HEK293 (cell line): ENCODE results near the gene SEMA3F.

Experiments used
- CTCF ChIA-PET: fragments of 350-600 bp; formaldehyde crosslinking; extraction: SDS; loops from one replicate; lab custom pipeline; 2021; ENCODE audit warnings: antibody characterized with exemption; lab: Yijun Ruan, JAX
- POLR2A ChIA-PET: fragments of 300-600 bp; formaldehyde crosslinking; extraction: SDS; loops from one replicate; lab custom pipeline; 2020; ENCODE audit warnings: antibody characterized with exemption, inconsistent platforms; lab: Yijun Ruan, JAX
- H3K27ac ChIP-seq: fragments of 200-500 bp; sonication (Bioruptor generic); 2 replicates; pipeline ENCODE4 v1.5.1; 2014; ENCODE audit warnings: low read depth, low read length, control low read depth, inconsistent platforms; ENCODE audit errors: extremely low read depth
- H3K36me3 ChIP-seq, 2 experiments: fragments of 200-500 bp in 1 of 2; sonication (Bioruptor generic) in 1 of 2; 1 replicate in 1 of 2; 2 replicates in 1 of 2; pipeline ENCODE4 v1.5.1; 2014 to 2017; ENCODE audit warnings: inconsistent platforms in 2 of 2, low read length in 2 of 2; ENCODE audit not compliant: control insufficient read depth in 2 of 2, insufficient read depth in 1 of 2
- H3K4me1 ChIP-seq: fragments of 200-500 bp; sonication (Bioruptor generic); 2 replicates; pipeline ENCODE4 v1.5.1; 2014; ENCODE audit warnings: mild to moderate bottlenecking, low read length, inconsistent platforms; ENCODE audit not compliant: control insufficient read depth, insufficient read depth
- H3K4me3 ChIP-seq: 2 replicates; pipeline ENCODE4 v1.5.1; 2011; ENCODE audit warnings: low read depth, mild to moderate bottlenecking, control low read depth, low read length, moderate library complexity
- H3K9me3 ChIP-seq: fragments of 200-500 bp; sonication (Bioruptor generic); 2 replicates; pipeline ENCODE4 v1.5.1; 2014; ENCODE audit warnings: low read depth, low read length, inconsistent platforms; ENCODE audit not compliant: control insufficient read depth, insufficient read depth
- GFI1B ChIP-seq: fragments of 450-650 bp; formaldehyde crosslinking; IDR thresholded peaks from 2 replicates; pipeline ENCODE4 v1.5.1; 2016; ENCODE audit warnings: missing biosample characterization, missing genetic modification characterization
- GLI4 ChIP-seq: fragments of 450-650 bp; formaldehyde crosslinking; IDR thresholded peaks from 2 replicates; pipeline ENCODE4 v1.5.1; 2016; ENCODE audit warnings: missing biosample characterization, missing genetic modification characterization
- GLIS1 ChIP-seq: fragments of 450-650 bp; formaldehyde crosslinking; IDR thresholded peaks from 2 replicates; pipeline ENCODE4 v1.5.1; 2016; ENCODE audit warnings: missing biosample characterization, missing genetic modification characterization
- KLF1 ChIP-seq: fragments of 450-650 bp; formaldehyde crosslinking; IDR thresholded peaks from 2 replicates; pipeline ENCODE4 v1.5.1; 2016; ENCODE audit warnings: missing biosample characterization, missing genetic modification characterization
- REPIN1 ChIP-seq: fragments of 450-650 bp; formaldehyde crosslinking; IDR thresholded peaks from 2 replicates; pipeline ENCODE4 v1.5.1; 2017; ENCODE audit warnings: missing biosample characterization, missing genetic modification characterization, low read depth
- ZIC2 ChIP-seq: fragments of 450-650 bp; formaldehyde crosslinking; IDR thresholded peaks from 2 replicates; pipeline ENCODE4 v1.5.1; 2016; ENCODE audit warnings: missing biosample characterization, missing genetic modification characterization
- ZNF133 ChIP-seq: fragments of 450-650 bp; formaldehyde crosslinking; IDR thresholded peaks from 2 replicates; pipeline ENCODE4 v1.5.1; 2016; ENCODE audit warnings: missing biosample characterization, missing genetic modification characterization
- ZNF155 ChIP-seq: fragments of 450-650 bp; formaldehyde crosslinking; IDR thresholded peaks from 2 replicates; pipeline ENCODE4 v1.5.1; 2016; ENCODE audit warnings: missing biosample characterization, missing genetic modification characterization
- ZNF19 ChIP-seq: fragments of 450-650 bp; formaldehyde crosslinking; IDR thresholded peaks from 2 replicates; pipeline ENCODE4; 2016; ENCODE audit warnings: missing biosample characterization, missing genetic modification characterization, low read depth
- ZNF214 ChIP-seq: fragments of 450-650 bp; formaldehyde crosslinking; IDR thresholded peaks from 2 replicates; pipeline ENCODE4 v1.5.1; 2017; ENCODE audit warnings: missing biosample characterization, mild to moderate bottlenecking, missing genetic modification characterization, borderline replicate concordance
- ZNF248 ChIP-seq: fragments of 450-650 bp; formaldehyde crosslinking; IDR thresholded peaks from 2 replicates; pipeline ENCODE4 v1.5.1; 2017; ENCODE audit warnings: missing biosample characterization, missing genetic modification characterization
- ZNF335 ChIP-seq: fragments of 450-650 bp; formaldehyde crosslinking; conservative IDR thresholded peaks from 2 replicates; pipeline ENCODE4 v1.5.1; 2016; ENCODE audit warnings: missing biosample characterization, missing genetic modification characterization
- ZNF341 ChIP-seq: fragments of 450-650 bp; formaldehyde crosslinking; IDR thresholded peaks from 2 replicates; pipeline ENCODE4; 2016; ENCODE audit warnings: low read depth, missing biosample characterization, missing genetic modification characterization
- ZNF423 ChIP-seq: fragments of 450-650 bp; formaldehyde crosslinking; IDR thresholded peaks from 2 replicates; pipeline ENCODE4 v1.5.1; 2016; ENCODE audit warnings: missing biosample characterization, missing genetic modification characterization
- ZNF624 ChIP-seq: fragments of 450-650 bp; formaldehyde crosslinking; IDR thresholded peaks from 2 replicates; pipeline ENCODE4 v1.5.1; 2017; ENCODE audit warnings: missing biosample characterization, missing genetic modification characterization
- ZNF664 ChIP-seq: fragments of 450-650 bp; formaldehyde crosslinking; IDR thresholded peaks from 2 replicates; pipeline ENCODE4 v1.5.1; 2016; ENCODE audit warnings: missing biosample characterization, missing genetic modification characterization
- ZNF76 ChIP-seq: fragments of 450-650 bp; formaldehyde crosslinking; IDR thresholded peaks from 2 replicates; pipeline ENCODE4; 2016; ENCODE audit warnings: low read depth, missing biosample characterization, missing genetic modification characterization, borderline replicate concordance
- ZNF777 ChIP-seq: fragments of 450-650 bp; formaldehyde crosslinking; IDR thresholded peaks from 2 replicates; pipeline ENCODE4 v1.5.1; 2017; ENCODE audit warnings: missing biosample characterization, missing genetic modification characterization, borderline replicate concordance
- TF ChIP-seq, protein P1 (sequence below): fragments of 450-650 bp; formaldehyde crosslinking; IDR thresholded peaks from 2 replicates; pipeline ENCODE4 v1.5.1; 2016; ENCODE audit warnings: missing biosample characterization, missing genetic modification characterization, low read depth
- TF ChIP-seq, protein P2 (sequence below): fragments of 450-650 bp; formaldehyde crosslinking; IDR thresholded peaks from 2 replicates; pipeline ENCODE4 v1.5.1; 2017; ENCODE audit warnings: missing biosample characterization, missing genetic modification characterization
- TF ChIP-seq, protein P3 (sequence below): fragments of 450-650 bp; formaldehyde crosslinking; IDR thresholded peaks from 2 replicates; pipeline ENCODE4 v1.5.1; 2016; ENCODE audit warnings: missing biosample characterization, missing genetic modification characterization
- TF ChIP-seq, protein P4 (sequence below): fragments of 450-650 bp; formaldehyde crosslinking; IDR thresholded peaks from 2 replicates; pipeline ENCODE4 v1.5.1; 2016; ENCODE audit warnings: missing biosample characterization, missing genetic modification characterization
- TF ChIP-seq, protein P5 (sequence below): fragments of 450-650 bp; formaldehyde crosslinking; IDR thresholded peaks from 2 replicates; pipeline ENCODE4 v1.5.1; 2016; ENCODE audit warnings: missing biosample characterization, missing genetic modification characterization
- TF ChIP-seq, protein P6 (sequence below): fragments of 450-650 bp; formaldehyde crosslinking; IDR thresholded peaks from 2 replicates; pipeline ENCODE4 v1.5.1; 2016; ENCODE audit warnings: missing biosample characterization, missing genetic modification characterization

Gene SEMA3F

DNA sequence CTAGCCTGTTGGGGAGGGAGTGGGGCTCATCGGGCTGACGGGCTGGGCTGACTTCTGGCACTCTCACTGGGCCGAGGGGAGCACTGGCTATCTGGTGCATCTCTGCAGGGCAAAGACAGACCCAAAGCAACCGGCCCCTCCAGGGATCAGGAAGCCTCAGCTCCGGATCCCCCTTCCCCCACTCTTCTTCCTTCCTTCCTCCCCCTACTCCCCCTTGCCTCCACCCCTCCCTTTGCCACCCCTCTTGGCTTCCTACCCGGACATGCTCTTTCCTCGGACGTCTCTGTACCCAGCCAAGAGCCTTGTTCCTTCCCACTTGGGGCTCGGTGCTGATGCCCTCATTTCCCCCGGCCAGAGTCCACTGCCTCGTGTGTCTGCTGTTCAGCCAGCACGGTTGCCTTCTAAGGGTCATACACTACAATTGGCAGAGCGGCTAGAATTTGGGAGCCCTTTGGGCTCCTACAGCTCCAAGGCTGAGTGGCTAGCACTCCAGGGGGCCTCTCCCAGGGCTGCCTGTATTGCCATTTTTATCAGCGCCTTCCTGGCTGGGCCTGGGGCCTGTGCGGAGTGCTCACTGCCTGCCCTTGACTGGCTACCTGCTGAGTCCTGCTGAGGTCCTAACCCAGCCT lies 10.9 kb downstream of the SEMA3F start:
- Histone ChIP-seq H3K36me3 (peaks cover 0 to 46% of the 10 kb centered on the region in 2 experiments; a peak in 1 of 3 replicates), H3K4me1 (peaks cover 10% of the 10 kb centered on the region), H3K27ac (peak overlapping the region; percentile 24; the same call in 1 of the 2 replicates), H3K9me3 (no peaks in the 10 kb centered on the region), H3K4me3 (no peak overlapping the region)
- POLR2A ChIA-PET: no interaction called here
- CTCF ChIA-PET: interaction anchor here (0.9 kb wide), 1 partner anchor 23 kb away, joined by 4 read pairs; no protein-coding TSS in a partner anchor
- no peak for TF ChIP-seq GLI4 (tag by site-specific recombination)
- TF ChIP-seq, protein P1, sequence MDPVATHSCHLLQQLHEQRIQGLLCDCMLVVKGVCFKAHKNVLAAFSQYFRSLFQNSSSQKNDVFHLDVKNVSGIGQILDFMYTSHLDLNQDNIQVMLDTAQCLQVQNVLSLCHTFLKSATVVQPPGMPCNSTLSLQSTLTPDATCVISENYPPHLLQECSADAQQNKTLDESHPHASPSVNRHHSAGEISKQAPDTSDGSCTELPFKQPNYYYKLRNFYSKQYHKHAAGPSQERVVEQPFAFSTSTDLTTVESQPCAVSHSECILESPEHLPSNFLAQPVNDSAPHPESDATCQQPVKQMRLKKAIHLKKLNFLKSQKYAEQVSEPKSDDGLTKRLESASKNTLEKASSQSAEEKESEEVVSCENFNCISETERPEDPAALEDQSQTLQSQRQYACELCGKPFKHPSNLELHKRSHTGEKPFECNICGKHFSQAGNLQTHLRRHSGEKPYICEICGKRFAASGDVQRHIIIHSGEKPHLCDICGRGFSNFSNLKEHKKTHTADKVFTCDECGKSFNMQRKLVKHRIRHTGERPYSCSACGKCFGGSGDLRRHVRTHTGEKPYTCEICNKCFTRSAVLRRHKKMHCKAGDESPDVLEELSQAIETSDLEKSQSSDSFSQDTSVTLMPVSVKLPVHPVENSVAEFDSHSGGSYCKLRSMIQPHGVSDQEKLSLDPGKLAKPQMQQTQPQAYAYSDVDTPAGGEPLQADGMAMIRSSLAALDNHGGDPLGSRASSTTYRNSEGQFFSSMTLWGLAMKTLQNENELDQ: no peak
- TF ChIP-seq ZNF664 (tag by site-specific recombination): no peak
- TF ChIP-seq ZNF777 (tag by site-specific recombination): no peak
- TF ChIP-seq, protein P2, sequence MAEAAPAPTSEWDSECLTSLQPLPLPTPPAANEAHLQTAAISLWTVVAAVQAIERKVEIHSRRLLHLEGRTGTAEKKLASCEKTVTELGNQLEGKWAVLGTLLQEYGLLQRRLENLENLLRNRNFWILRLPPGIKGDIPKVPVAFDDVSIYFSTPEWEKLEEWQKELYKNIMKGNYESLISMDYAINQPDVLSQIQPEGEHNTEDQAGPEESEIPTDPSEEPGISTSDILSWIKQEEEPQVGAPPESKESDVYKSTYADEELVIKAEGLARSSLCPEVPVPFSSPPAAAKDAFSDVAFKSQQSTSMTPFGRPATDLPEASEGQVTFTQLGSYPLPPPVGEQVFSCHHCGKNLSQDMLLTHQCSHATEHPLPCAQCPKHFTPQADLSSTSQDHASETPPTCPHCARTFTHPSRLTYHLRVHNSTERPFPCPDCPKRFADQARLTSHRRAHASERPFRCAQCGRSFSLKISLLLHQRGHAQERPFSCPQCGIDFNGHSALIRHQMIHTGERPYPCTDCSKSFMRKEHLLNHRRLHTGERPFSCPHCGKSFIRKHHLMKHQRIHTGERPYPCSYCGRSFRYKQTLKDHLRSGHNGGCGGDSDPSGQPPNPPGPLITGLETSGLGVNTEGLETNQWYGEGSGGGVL (tag by site-specific recombination): peak; percentile 48; the same call in 1 of the 2 replicates
- peak; percentile 78 for TF ChIP-seq ZIC2 (tag by site-specific recombination)
- TF ChIP-seq, protein P3, sequence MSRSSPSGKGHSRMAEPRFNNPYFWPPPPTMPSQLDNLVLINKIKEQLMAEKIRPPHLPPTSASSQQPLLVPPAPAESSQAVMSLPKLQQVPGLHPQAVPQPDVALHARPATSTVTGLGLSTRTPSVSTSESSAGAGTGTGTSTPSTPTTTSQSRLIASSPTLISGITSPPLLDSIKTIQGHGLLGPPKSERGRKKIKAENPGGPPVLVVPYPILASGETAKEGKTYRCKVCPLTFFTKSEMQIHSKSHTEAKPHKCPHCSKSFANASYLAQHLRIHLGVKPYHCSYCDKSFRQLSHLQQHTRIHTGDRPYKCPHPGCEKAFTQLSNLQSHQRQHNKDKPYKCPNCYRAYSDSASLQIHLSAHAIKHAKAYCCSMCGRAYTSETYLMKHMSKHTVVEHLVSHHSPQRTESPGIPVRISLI (tag by site-specific recombination): no peak
- TF ChIP-seq GLIS1: peak; percentile 85
- TF ChIP-seq ZNF624 (tag by site-specific recombination): no peak
- no peak for TF ChIP-seq ZNF214 (tag by site-specific recombination)
- no peak for TF ChIP-seq ZNF155 (tag by site-specific recombination)
- TF ChIP-seq ZNF335 (tag by site-specific recombination): no peak
- TF ChIP-seq ZNF423 (tag by site-specific recombination): 0 out of 2 replicates have a peak, but pooled peaks have one; percentile 11

DNA sequence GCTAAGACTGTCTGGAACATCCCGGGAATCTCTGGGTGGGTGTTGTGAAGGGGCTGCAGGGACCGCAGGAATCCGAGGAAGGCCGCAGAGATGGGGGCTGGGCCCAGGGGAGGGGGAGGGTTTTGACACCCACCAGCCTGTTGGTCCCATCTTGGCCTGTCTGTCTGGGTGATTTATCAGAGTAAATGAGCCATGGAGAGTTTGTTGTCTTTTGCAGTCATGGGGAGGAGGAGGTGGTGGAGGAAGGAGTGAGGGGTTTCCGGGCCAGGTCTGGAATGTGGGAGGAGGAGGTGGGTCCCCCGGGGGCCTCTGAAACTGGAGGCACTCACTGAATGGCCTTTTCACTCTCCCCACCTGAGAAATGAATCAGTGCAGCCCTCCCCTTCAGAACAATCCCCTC lies 11.5 kb downstream of the SEMA3F start:
- Histone ChIP-seq H3K27ac (peak overlapping the region; percentile 24; the same call in 1 of the 2 replicates), H3K36me3 (peaks cover 0 to 40% of the 10 kb centered on the region in 2 experiments; a peak in 1 of 3 replicates), H3K9me3 (no peaks in the 10 kb centered on the region), H3K4me1 (peaks cover 10% of the 10 kb centered on the region), H3K4me3 (no peak overlapping the region)
- ChIA-PET CTCF (no interaction called here), POLR2A (no interaction called here)
- TF ChIP-seq ZNF76: no peak
- TF ChIP-seq ZNF133: no peak
- no peak for TF ChIP-seq REPIN1 (tag by site-specific recombination)
- TF ChIP-seq, protein P4, sequence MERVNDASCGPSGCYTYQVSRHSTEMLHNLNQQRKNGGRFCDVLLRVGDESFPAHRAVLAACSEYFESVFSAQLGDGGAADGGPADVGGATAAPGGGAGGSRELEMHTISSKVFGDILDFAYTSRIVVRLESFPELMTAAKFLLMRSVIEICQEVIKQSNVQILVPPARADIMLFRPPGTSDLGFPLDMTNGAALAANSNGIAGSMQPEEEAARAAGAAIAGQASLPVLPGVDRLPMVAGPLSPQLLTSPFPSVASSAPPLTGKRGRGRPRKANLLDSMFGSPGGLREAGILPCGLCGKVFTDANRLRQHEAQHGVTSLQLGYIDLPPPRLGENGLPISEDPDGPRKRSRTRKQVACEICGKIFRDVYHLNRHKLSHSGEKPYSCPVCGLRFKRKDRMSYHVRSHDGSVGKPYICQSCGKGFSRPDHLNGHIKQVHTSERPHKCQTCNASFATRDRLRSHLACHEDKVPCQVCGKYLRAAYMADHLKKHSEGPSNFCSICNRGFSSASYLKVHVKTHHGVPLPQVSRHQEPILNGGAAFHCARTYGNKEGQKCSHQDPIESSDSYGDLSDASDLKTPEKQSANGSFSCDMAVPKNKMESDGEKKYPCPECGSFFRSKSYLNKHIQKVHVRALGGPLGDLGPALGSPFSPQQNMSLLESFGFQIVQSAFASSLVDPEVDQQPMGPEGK: peak; percentile 48; the same call in 1 of the 2 replicates
- TF ChIP-seq ZNF777 (tag by site-specific recombination): no peak
- TF ChIP-seq, protein P5, sequence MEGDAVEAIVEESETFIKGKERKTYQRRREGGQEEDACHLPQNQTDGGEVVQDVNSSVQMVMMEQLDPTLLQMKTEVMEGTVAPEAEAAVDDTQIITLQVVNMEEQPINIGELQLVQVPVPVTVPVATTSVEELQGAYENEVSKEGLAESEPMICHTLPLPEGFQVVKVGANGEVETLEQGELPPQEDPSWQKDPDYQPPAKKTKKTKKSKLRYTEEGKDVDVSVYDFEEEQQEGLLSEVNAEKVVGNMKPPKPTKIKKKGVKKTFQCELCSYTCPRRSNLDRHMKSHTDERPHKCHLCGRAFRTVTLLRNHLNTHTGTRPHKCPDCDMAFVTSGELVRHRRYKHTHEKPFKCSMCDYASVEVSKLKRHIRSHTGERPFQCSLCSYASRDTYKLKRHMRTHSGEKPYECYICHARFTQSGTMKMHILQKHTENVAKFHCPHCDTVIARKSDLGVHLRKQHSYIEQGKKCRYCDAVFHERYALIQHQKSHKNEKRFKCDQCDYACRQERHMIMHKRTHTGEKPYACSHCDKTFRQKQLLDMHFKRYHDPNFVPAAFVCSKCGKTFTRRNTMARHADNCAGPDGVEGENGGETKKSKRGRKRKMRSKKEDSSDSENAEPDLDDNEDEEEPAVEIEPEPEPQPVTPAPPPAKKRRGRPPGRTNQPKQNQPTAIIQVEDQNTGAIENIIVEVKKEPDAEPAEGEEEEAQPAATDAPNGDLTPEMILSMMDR (tag by site-specific recombination): no peak
- 0 out of 2 replicates have a peak, but pooled peaks have one; percentile 13 for TF ChIP-seq KLF1 (tag by site-specific recombination)
- TF ChIP-seq GFI1B (tag by site-specific recombination): no peak
- 0 out of 2 replicates have a peak, but pooled peaks have one; percentile 10 for TF ChIP-seq ZNF341 (tag by site-specific recombination)
- TF ChIP-seq, protein P6, sequence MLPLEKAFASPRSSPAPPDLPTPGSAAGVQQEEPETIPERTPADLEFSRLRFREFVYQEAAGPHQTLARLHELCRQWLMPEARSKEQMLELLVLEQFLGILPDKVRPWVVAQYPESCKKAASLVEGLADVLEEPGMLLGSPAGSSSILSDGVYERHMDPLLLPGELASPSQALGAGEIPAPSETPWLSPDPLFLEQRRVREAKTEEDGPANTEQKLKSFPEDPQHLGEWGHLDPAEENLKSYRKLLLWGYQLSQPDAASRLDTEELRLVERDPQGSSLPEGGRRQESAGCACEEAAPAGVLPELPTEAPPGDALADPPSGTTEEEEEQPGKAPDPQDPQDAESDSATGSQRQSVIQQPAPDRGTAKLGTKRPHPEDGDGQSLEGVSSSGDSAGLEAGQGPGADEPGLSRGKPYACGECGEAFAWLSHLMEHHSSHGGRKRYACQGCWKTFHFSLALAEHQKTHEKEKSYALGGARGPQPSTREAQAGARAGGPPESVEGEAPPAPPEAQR: no peak
- no peak for TF ChIP-seq ZNF19 (tag by site-specific recombination)
- TF ChIP-seq ZNF248 (tag by site-specific recombination): no peak
- peak; percentile 2; the same call in 1 of the 2 replicates for TF ChIP-seq GLIS1
